HG03039 (cell line): ENCODE results near the gene HOXD3.

Source experiments
- ATAC-seq: cut with Tn5 transposase; IDR thresholded peaks from one replicate; pipeline ENCODE4 v1.9.1; 2021; ENCODE audit warnings: mild to moderate bottlenecking, moderate library complexity; ENCODE audit not compliant: unreplicated experiment

HOXD3 gene

DNA sequence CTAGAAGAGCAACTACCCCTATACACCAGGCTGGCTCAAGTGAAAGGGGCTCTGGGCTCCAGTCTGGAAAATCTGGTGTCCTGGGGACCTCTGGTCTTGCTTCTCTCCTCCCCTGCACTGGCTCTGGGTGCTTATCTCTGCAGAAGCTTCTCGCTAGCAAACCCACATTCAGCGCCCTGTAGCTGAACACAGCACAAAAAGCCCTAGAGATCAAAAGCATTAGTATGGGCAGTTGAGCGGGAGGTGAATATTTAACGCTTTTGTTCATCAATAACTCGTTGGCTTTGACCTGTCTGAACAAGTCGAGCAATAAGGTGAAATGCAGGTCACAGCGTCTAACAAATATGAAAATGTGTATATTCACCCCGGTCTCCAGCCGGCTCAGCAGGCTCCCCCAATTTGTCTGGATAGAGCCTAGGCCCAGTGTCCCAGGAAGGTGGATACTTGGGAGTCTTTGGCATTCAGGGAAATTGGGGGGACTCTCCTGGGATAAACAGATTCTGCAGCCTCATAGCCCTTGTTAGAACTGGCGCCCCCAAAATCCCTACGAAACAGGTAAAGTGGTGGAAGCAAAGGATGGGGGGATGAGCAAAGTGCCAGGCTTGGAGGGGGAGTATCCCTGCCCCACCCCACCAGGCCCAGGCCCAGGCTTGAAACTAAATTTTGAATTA lies 8.2 kb upstream of the HOXD3 start:
- ATAC-seq, result no peak

DNA sequence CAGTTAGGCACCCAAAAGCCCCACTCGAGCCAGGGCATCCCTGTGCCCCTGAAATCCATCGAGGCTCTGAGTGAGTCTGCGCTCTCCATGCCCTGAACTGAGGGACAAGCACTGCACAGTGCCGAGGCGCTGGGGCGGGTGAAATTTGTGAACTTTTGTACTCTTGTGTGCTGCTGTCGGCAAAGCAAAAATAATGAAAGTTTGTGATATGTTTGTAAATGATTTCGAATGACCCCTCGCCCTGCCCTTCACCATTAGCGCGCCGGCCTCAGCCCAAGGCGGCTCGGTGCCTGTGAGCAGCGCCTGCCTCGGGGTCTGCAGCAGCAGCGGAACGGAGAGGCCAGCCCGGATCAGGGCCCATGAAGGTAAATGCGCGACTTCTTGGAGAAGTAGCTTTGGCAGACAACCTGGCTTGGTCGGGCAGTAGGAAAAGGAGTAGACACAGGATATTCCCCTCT lies 7.6 kb upstream of the HOXD3 start:
- ATAC-seq, result no peak

DNA sequence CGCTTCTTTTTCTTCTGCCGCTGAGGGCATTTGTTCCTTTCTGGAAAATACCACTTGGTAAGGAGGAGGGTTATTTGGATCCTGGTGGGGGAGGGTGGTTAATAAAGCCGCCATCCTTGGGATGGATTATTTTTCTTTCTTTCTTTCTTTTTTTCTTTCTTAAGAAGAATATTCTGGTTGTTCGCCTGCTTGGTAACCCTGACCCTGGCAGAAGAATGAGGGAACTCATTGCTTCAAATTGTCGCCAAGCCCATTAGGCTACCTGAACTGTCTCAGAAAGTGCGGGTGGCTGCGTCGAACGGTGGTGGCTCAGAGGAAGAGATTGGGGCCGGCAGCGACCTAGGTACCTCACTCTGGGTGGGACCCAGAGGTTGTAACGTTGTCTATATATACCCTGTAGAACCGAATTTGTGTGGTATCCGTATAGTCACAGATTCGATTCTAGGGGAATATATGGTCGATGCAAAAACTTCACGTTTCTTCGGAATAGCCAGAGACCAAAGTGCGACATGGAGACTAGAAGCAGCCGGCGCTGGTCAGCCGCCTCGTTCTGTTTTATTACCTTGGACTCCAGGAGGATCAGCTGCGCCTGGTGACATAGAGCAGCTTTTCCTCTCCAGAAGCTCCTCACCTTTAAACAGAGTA lies 7.0 kb upstream of the HOXD3 start:
- no peak for ATAC-seq

DNA sequence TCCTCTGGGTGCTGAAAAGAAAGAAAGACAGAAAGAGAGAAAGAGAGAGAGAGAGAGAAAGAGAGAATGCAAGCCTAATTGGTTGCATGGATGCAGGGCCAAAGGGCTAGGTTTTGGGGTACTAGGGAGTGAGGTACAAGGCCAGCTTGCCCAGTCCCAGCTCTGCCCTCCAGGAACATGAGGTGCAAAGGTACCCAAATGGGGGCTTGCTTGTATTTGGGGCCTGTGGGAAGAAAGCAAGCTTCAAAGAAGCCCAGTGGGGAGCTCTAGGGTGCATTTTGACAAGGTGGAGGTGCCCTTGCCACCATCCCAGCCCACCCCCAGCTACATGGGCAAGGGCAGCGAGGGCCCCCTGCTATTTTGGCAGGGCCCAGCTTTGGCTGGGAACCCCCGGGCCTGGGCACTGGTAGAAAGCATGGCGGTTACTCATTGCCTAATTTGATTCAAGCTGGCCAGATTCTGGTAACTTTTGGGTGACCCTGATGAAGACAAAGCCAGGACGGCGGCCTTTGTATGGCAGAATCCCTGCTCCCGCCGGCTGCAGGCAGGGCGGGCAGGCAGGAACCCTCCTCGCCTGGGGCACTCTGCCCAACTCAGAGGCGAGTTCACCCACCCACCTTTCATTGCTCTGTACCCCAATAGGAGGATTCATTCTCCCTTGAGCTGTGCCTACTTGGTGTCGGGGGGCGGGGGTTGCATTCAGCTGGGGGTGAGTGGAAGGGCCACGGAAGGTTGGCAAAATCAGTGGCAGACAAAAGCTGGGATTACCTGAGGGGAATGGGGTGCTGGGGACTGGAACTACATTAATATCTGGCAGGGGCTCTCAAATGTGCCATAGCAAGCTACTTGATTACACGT lies 6.3 kb upstream of the HOXD3 start:
- no peak for ATAC-seq

DNA sequence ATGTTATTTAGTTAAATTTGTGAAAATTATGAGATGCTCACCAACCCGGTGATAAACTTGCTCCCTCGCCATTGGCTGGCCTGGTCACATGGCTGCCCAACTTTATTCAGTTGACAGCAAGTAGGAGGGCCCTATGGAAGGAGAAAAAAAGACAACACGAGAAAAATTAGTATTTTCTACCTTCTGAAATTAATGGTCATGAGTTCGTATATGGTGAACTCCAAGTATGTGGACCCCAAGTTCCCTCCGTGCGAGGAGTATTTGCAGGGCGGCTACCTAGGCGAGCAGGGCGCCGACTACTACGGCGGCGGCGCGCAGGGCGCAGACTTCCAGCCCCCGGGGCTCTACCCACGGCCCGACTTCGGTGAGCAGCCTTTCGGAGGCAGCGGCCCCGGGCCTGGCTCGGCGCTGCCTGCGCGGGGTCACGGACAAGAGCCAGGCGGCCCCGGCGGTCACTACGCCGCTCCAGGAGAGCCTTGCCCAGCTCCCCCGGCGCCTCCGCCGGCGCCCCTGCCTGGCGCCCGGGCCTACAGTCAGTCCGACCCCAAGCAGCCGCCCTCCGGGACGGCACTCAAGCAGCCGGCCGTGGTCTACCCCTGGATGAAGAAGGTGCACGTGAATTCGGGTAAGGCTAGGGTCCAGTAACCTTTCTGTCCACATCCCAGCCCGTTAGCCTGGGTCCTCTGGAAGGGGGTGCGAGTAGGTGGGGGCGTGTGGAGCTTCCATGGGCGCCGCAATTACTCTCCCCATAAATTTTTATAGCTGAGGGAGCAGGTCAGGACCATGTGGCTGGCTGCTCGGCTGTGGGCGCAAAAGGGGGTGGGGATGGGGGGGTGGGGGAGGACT lies 5.4 kb upstream of the HOXD3 start, which contains the start of gene HOXD4:
Gene HOXD4, plus strand, starts transcription at position 109 of the 846 bp plus-strand sequence. Its CDS starts 84 bp downstream, at position 193.
- no peak for ATAC-seq

DNA sequence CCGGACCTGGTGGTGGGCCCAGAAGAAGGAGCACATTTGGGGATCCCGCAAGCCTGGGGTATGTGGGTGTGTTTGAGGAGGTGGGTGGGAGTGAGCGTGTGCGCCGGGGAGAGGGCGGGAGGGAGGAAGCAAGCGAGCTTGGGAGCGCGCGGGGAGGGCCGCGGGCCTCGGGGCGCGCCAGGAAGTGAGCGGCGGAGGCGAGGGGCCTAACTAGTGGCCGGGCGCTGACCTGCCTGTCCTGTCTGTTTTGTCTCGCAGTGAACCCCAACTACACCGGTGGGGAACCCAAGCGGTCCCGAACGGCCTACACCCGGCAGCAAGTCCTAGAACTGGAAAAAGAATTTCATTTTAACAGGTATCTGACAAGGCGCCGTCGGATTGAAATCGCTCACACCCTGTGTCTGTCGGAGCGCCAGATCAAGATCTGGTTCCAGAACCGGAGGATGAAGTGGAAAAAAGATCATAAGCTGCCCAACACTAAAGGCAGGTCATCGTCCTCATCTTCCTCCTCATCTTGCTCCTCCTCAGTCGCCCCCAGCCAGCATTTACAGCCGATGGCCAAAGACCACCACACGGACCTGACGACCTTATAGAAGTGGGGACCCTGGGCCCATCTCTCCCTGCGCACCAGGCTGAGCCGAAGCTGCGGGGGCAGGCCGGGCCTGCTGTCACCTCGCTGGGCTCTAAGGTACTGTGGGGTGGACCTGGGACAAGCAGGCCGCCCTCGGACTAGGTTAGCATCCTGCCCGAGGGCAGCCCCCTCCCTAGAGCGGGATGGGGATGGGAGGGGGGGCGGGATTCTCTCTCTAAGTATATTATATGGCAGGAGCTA lies 4.5 kb upstream of the HOXD3 start:
- ATAC-seq, result no peak

DNA sequence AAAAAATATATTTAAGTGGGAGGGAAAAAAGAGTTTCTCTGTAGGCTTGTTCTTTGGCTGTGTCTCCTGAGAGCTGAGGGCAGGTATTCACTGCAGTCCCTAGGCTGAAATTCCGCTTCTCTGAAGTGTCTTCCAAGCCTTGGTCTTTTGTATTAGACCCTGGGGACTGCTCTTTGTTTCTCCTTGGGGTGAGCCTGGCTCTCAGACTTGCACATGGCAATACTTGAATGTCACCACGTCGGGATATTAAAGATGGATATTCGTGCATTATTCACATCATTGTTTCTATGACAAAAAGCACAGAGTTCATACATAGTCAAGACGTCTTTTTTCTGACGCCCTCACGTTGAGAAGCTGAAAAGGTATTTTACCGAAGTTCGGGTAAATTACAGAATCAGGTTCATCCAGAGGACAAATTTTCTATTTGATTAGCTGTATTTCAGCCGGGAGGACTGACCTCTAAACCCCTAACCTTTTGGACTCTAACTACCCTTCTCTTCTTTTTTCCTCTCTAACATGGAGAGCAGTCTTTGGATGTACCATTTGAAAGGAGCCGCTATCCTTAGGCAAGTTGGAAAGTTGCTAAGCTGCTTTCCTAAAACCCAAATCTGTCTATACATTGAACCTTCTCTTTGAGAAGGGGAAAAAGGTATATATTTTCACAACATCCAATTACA lies 2.4 kb upstream of the HOXD3 start:
- ATAC-seq, result no peak

DNA sequence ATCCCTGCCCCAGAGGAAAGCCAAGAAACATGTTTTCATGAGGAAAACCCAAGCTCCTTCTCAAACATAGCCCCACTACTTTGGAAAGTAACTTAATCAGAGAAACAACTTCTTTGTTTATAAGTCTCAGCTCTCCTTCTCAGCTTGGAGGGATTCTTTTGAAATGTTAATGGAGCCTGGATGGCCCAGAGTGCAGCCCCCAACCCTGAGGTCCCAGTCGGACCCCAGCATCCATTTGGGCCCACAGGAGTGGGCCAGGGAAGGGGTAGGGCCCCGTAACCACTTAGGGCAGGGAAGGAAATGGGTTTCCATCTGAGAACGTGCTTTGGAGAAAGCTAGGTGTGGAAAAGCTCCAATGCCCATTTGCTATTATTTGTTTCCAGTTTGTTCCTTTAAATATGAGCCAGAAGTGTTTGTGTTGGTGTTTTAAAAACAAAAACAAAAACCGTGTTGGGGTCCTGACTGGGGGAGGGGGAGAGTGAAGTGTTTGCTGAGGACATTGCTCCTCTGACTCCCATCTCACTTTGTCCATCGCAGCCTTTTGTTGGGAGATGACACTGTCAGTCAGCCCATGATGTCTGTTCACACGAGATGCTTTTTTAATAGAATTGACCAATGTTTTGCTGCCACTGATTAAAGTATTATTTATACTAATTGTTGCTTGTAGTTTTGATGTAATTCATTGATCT lies 1.6 kb upstream of the HOXD3 start:
- ATAC-seq, result no peak

DNA sequence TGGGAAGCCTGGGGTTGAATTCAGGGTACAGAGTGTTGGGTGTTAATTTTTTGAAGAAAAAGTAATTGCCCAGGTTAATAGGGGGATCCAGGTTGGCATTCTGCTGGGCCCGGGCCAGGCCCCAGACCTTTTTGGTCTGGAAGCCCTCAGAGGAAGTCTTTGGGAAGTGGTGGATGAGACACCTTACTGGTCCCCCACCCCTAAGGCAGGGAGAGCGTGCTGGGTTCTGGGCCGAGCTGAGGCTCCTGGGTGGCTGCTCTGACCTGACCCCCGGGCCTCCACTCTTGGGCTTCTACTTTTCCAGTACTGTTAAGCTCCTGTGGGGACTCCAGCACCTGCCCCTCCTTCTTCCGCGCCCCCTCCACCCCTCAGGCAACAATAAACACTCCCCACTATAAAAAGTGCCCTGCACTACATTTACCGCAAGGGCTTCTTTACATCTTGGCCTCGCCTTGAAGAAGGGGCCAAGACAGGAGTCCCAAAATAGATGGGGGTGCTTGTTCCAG lies 753 bp upstream of the HOXD3 start:
- ATAC-seq, result no peak

DNA sequence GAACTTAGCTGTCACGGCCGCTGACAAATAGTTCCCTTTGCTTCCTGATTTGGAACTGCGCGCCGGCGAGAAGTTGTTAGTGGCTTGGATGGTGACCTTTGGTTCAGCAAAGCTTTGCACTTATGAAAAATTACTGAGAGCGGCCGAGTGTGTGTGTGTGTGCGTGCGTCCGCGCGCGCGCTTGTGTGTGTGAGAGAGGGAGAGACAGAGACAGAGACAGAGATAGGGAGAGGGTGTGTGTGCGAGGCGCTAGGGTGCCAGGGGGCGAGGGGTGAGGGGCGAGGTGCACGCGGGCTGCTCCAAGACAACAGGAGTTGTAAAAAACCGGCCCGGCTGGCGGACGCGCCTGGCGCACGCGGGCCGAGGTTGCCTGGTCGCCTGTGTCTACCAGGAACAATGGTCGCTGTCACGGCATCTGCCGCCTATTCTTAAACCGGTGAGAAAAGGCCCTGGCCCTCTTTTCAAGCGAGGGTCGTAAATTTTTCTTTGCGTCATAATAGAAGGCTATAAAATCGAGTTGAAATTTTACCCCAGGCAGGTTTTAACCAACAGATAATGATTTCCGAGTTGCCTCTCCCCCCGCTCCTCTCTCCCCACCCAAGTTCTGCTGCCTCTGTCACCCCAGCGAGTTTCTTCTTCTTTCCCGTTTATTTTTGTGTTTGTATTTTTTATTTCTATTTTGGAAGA lies 535 bp downstream of the HOXD3 start:
- ATAC-seq, result no peak

DNA sequence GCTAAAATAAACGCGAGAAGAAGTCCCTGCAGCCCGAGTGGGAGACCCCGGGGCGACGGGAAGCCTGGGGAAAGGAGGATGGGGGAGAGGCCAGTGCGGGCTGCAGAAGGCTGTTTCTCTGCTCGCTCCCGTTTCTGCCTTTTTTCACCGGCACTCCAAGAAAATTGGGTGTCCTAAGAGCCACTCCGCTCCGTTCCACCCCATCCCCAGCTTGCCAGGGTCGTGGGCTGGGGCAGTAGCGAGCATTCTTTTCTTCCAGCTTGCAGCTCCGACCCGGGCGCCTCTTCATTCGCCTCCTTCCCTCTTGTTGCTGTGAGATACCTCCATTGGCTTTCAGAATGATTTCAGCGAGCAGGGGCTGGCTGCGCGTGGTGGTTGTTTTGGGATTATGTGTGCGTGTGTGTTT lies 1.1 kb downstream of the HOXD3 start:
- no peak for ATAC-seq

DNA sequence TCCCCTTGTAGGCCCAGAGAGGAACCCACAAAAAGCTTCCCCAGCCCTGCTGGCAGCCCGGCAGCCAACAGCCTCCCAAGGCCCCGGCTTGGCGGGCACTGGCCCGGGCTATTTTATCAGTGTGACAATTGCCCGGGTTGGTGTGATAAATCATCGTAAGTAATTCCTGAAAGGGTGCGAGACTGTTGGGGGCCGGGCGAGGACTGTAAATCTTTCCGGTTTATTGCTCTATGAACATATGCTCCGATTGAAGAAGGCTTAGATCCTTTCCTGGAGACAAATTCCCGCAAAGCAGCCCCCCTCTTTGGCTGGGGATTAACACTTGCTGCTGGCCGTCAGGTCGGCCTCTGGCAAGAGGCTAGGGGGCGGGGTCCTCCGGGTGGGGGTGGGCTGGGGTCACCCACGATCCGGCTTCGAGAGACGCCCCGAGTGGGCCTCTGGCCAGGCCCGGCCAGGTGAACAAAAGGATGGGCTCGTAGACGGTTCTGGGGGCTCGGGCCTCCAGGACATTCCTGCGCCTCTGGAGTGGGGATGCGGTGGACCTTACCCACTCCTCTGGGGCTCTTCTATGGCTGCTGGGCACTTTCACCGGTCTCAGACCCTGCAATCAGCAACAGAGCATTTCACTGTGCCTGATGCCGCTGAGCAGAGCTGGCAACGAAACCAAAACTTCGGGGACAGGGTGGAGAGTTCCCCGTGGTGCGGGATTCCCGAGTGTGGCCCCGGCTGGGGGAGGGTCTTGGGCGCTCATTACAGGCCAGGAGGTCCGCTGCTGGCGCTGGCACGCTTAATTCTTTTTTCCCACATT lies 2.0 kb downstream of the HOXD3 start:
- no peak for ATAC-seq

DNA sequence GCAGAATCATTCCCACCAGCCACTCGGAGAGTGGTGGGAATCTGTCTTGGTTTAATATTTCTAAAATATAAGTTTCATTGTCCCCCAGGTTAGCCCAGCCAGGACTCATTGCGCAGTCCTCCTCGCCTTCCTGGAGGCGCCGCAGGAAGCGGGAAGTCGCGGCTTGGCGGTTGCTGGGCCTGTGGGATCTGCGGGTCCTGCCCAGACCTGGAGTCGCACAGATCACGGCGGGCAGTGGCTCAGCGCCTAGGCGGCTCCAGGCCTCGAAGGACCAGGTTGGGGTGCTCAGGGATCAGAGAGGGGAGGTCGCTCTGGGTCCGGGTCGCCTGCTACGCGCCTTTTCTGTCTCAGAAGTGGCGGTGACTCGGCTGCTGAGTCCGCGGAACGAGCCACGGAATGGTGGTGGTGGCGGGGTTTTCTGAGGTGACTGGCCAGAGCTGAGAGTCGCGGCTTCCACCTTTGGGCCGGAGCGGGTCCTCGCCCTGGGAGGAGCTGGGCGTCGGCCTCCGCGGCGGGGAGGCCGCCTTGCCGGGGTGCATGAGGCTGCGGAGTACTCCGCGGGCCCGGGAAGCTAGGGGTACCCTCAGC lies 2.6 kb downstream of the HOXD3 start:
- no peak for ATAC-seq

DNA sequence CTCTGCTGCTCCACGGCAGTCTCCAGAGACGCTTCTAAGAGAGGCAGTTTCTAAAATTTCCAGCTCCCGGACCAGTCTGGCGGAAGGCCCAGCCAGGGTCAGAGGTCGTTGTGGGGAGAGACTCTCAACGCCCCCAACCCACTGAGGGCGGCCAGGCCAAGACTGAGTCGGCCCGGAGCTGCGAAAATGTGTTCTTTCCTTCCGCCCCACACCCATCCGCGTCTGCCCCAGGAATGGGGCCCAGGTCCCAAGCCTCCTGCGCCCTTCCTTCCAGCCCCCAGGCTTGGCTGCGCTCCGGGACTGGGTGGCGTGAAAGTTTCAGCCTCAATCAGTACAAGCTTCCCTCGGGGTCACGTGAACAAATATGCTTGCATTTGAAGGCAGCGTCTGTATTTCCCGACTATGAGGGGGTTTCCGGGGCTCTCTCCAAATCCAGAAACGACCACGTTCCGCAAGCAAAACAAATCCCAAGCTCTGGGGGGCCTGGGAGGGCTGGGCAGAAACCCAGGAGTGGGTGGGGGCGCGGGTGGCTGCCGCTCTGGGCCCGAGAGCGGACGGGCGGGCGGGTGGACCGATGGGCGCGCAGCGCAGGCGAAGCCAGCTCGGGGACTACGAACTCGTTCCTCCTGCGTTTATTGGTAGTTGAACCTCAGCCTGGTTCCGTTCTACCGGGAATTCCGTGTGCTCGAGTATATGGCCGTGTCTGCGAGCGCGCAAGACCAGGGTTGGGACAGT lies 3.3 kb downstream of the HOXD3 start:
- no peak for ATAC-seq

DNA sequence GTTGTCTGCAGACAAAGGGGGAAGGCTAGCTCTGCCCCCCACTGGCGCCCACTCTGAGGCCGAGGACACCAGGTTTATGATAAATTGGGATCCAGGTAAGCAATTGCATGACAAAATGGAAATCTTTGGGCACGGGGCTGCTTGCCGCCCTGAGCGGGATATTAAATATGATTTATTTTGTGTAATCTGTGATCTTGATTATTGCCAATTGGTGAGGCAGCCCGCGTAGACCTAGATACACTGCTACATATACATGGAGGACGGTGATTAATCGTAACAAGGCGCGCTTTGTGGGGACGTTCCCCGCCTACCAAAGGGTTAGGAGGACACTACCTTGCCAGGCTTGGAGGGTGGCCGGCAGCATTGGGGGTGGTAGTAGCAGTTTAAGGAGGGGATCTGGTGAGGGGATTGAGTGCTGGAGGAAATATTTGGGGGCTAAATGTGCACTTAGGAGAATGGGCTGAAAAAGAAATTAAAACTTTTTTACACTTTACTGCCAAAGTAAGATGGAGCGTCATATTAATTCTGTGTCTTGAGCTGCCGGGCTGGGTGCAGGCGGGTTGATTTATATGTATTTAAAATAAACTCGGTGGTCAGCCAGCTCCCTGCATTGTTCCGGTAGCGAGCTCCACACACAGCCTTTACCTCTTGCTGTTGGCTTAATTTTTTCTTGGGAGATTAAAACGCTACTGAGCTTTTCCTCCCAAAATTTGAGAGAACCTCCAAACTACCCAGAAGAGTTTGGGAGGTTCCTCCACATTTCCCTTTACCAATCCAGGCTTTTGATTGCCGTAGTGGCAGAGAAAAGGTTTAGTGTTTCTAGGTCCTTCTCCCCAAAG lies 4.1 kb downstream of the HOXD3 start:
- no peak for ATAC-seq
